Adrenal gland (tissue), 5 donors: Measurements from ENCODE around the gene AMBP.

Experiments
- CTCF ChIP-seq, 6 experiments: fragments of 450-650 bp in 4 of 6; fragments of 200-600 bp in 2 of 6; sonication (generic) in 1 of 6; IDR thresholded peaks; 1 replicate in 5 of 6; 2 replicates in 1 of 6; pipeline versions ENCODE4 v1.5.1 to v1.8.0; 2016 to 2021; ENCODE audit warnings: antibody characterized with exemption in 6 of 6, mild to moderate bottlenecking in 2 of 6, moderate library complexity in 1 of 6
- POLR2A ChIP-seq, 2 donors: fragments of 450-650 bp; IDR thresholded peaks; one replicate each; pipeline ENCODE4 v1.6.1; 2017; ENCODE audit warnings: antibody characterized with exemption in 2 of 2, mild to moderate bottlenecking in 2 of 2, moderate library complexity in 1 of 2
- donor health status: DM: no; HTN: no; CAD: no.

GRCh38 chr9:114107286-114108001, 29.3 kb upstream of the AMBP start:
- no peak for TF ChIP-seq CTCF (IDR thresholded peaks at IDR 0.05)
- no peak for TF ChIP-seq POLR2A (IDR thresholded peaks at IDR 0.05)
